Right lobe of liver (tissue), 4 donors: ENCODE results near the gene SPATS2.

Experiments used
- CTCF ChIP-seq, 4 donors: fragments of 200-600 bp in 3 of 4; fragments of 450-650 bp in 1 of 4; IDR thresholded peaks; one replicate each; pipeline versions ENCODE4 v1.5.1 to v1.8.0; 2016 to 2022; ENCODE audit warnings: antibody characterized with exemption in 4 of 4, mild to moderate bottlenecking in 2 of 4
- POLR2A ChIP-seq: fragments of 450-650 bp; IDR thresholded peaks from one replicate; pipeline ENCODE4 v1.6.1; 2017; ENCODE audit warnings: antibody characterized with exemption, mild to moderate bottlenecking
- donor health status: DM: no; HTN: no; CAD: no.
- donor health status: DM: no; HTN: no; CAD: no.
- donor health status: DM: no; HTN: yes; CAD: no.

DNA sequence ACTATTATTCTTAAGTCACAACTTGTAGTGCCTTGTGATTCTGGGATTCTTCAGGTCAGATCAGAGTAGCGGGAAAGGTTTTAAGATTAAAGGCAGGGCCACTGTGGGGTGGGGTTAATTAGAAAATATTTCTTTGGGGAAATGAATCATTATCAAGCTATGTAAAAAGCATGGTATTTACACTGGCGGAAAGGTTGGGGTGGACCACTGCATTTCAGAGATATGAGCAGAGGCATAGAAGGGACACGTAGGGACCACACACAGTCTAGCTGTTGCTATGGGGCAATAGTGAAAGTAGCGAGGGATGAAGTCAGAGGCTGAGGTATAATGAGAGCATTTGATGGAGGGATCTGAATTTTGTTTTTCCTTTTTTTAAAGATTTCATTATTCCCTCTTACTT is 139.9 kb downstream of the SPATS2 start:
- no peak for TF ChIP-seq POLR2A
- no peak for TF ChIP-seq CTCF (IDR thresholded peaks at IDR 0.05)
